Measurements from ENCODE around the gene TTC21B. TPM values are rescaled to one million over a fixed set of nuclear protein-coding genes. Genes with fewer than 3 reads are reported as not detected.

The TTC21B gene
- total and polyA plus RNA-seq, 2 of the 8 experiments (the other 6 are each of a cell fraction or from before 2014, with no cell fraction given), result 6.9 to 20.8 TPM

GRCh38 chr2:165927774-165928173 is 25.8 kb downstream of the TTC21B start (continued):
- TF ChIP-seq GTF2F1 (IDR thresholded peaks at IDR 0.05; ENCODE audit: borderline replicate concordance, low read depth, low read length) (no peak), SRF (IDR thresholded peaks at IDR 0.05; ENCODE audit: low read depth, low read length) (no peak), KDM4A (IDR thresholded peaks at IDR 0.05; ENCODE audit: low read depth, low read length, severe bottlenecking) (no peak), ASH2L (IDR thresholded peaks at IDR 0.05; ENCODE audit: low read length) (no peak), SIRT6 (IDR thresholded peaks at IDR 0.05; ENCODE audit: low read length) (no peak), RNF2 (IDR thresholded peaks at IDR 0.05; ENCODE audit: borderline replicate concordance, low read depth, low read length, missing control alignments, poor library complexity, severe bottlenecking) (no peak), TEAD4 (IDR thresholded peaks at IDR 0.05; ENCODE audit: low read depth, low read length) (no peak), CEBPB (IDR thresholded peaks at IDR 0.05; ENCODE audit: low read depth, low read length) (no peak), SP1 (IDR thresholded peaks at IDR 0.05; ENCODE audit: low read depth, low read length) (no peak), KDM1A (IDR thresholded peaks at IDR 0.05; ENCODE audit: borderline replicate concordance, low read length) (no peak), PHF8 (conservative IDR thresholded peaks at IDR 0.05; ENCODE audit: low read depth, low read length) (no peak)
